ENCODE measurements around the gene ARHGEF7.

ARHGEF7 gene

DNA sequence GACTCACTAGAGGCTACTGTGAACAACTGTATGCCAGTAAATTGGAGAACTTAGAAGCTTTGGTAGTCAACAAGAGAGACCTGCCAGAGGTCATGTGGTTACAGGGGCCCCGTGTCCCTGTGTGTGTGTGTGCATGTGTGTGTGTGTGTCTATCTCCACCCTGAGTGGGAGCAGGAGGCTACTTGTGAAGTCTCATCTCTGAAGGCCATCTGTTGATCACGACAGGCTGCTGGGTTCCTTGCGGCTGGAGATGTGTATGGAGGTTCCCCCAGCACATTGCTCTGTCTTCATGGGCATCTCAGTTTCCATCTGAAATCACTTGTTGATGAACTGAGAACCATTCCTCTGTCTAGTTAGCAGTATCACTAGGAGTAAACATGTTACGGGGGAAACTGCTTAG, 147.2 kb downstream of the ARHGEF7 start:
- TF ChIP-seq, protein P1, sequence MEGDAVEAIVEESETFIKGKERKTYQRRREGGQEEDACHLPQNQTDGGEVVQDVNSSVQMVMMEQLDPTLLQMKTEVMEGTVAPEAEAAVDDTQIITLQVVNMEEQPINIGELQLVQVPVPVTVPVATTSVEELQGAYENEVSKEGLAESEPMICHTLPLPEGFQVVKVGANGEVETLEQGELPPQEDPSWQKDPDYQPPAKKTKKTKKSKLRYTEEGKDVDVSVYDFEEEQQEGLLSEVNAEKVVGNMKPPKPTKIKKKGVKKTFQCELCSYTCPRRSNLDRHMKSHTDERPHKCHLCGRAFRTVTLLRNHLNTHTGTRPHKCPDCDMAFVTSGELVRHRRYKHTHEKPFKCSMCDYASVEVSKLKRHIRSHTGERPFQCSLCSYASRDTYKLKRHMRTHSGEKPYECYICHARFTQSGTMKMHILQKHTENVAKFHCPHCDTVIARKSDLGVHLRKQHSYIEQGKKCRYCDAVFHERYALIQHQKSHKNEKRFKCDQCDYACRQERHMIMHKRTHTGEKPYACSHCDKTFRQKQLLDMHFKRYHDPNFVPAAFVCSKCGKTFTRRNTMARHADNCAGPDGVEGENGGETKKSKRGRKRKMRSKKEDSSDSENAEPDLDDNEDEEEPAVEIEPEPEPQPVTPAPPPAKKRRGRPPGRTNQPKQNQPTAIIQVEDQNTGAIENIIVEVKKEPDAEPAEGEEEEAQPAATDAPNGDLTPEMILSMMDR (IDR thresholded peaks at IDR 0.05; ENCODE audit: extremely low read depth, missing control alignments): no peak
- no peak for DNase-seq (ENCODE audit: low spot score)

DNA sequence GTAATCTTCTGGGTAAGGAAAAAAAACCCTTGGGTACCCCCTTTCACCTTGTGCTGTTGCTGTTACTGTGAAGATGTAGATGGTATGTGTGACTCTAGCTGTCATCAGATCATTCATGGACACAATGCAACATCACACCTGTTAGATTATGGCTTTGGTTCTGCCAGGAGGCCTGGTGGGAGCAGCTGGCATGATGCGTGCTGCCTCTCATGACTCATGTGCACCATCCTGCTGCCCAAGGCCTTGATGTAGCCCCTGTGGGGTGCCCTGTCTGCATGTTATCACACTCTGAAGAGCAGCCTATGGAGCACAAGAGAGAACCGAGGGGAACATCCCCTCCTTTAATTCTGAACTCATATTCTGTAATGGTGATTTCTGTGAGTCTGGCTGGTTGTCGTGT, 147.6 kb downstream of the ARHGEF7 start:
- DNase-seq (ENCODE audit: low spot score): no peak
- TF ChIP-seq, protein P1 (IDR thresholded peaks at IDR 0.05; ENCODE audit: extremely low read depth, missing control alignments): no peak

DNA sequence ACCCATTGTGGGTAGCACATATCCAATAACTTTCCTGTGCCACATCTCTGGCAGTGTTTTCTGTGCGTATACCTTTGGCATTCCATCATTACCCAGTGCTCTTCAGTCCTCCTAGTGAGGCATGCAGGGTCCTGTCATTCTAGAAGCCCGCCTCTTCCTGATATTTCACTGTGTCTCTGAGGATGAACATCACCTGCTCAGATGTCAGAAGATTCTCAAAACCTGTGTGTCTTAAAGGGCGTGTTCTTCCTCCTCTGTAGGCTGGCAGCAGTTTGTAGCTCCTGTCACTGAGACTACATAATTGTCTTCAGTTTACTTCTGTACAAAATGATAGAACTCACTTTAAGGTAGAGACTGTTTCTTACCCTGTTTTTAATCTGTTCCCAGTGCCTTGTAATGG, 148.5 kb downstream of the ARHGEF7 start:
- TF ChIP-seq, protein P1 (IDR thresholded peaks at IDR 0.05; ENCODE audit: extremely low read depth, missing control alignments): no peak
- no peak for DNase-seq (ENCODE audit: low spot score)

DNA sequence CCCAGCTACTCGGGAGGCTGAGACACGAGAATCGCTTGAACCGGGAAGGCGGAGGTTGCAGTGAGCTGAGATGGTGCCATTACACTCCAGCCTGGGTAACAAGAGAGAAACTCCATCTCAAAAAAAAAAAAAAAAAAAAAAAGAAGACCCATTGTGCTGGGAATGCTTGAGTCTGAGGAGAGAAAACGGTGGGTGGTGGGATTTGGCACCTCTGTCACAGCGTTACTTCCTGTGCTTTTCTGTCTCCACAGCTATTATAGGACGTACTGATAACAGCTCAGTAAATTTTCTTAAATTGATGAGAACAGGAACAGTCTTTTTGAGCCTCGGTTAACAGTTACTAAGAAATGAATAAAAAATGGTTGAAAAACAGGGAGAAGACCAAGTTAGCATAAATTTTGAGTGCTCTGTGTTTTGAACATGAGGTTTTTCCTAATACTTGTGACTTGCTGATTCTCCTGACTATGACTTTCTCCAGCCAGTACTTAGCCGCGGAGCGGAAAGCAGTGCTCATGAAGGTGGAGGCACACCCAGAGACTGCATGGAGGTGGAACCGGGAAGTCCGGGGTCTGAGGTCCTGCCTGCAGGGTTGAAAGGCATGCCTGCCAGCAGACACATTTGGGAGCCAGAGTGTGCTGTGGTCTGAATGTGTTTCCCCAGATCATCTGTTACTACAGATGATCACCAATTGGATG, 150.0 kb downstream of the ARHGEF7 start:
- DNase-seq (ENCODE audit: low spot score): no peak
- TF ChIP-seq, protein P1 (IDR thresholded peaks at IDR 0.05; ENCODE audit: extremely low read depth, missing control alignments): no peak

DNA sequence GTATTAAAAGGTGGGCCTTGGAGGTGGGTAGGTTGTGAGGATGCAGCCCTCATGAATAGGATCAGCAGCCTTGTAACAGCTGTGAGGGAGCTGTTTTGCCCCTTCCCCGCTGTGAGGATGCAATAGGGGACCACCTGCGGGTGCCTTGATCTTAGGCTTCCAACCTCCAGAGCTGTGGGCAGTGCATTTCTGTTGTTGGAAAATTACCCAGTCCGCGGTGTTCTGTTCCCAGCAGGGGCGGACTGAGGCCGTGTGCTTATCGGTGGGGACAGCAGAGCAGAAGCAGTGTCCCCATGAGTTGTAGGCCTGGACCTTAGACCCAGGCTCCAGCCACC, 150.6 kb downstream of the ARHGEF7 start:
- DNase-seq (ENCODE audit: low spot score): no peak
- TF ChIP-seq, protein P1 (IDR thresholded peaks at IDR 0.05; ENCODE audit: extremely low read depth, missing control alignments): no peak

DNA sequence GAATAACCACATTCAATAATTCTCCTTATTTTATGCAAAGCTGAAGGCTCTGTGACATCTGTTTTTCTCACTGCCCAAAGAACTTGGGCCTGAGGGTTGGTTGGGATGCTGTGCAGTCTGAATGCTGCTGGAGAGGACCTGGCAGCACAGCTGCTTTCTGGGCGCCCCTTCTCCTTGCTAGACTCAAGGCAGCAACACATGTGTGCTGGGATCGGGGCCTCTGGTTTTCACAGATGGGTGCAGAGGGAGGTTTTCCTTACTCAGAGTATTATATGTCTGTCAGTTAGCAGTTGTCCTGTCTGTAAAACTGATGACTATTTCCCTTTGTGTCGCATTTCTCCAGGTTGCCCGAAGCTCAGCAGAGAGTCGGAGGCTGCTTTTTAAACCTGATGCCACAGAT, 152.1 kb downstream of the ARHGEF7 start:
- TF ChIP-seq, protein P1 (IDR thresholded peaks at IDR 0.05; ENCODE audit: extremely low read depth, missing control alignments): no peak
- DNase-seq (ENCODE audit: low spot score): no peak

DNA sequence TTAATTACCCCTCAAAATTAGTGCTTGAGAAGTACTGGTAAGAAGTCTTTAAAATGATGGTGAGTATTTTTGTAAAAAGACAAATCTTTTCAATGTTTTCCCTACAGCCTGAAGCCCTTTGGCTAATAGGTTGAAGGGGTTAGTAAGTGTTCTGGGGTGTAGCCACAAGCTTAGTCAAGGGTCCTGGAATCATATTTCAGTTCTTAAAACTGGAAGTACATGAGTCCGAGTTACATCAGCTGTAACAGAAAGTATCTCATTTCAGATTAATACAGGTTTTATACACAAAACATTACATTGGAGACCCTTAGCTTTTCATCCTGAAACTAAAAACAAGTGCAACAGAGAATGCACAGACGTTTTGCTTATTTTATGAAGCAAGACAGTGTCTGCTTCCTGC, 152.7 kb downstream of the ARHGEF7 start:
- DNase-seq (ENCODE audit: low spot score): no peak
- TF ChIP-seq, protein P1 (IDR thresholded peaks at IDR 0.05; ENCODE audit: extremely low read depth, missing control alignments): no peak
